ENCODE measurements around the gene AVPI1. TPM values are rescaled to one million over a fixed set of nuclear protein-coding genes. Genes with fewer than 3 reads are reported as not detected.

AVPI1 gene, protein sequence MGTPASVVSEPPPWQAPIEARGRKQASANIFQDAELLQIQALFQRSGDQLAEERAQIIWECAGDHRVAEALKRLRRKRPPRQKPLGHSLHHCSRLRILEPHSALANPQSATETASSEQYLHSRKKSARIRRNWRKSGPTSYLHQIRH
- 7.4 and 8.2 TPM in 2 replicates for total RNA-seq (2014; rRNA removed; shearing (Covaris generic))
- 7.6 and 8.9 TPM in 2 replicates for polyA plus RNA-seq (2016; fragmentation: Nextera tagmentation; extraction: Ambion mirVana)
- long read RNA-seq, partial matches to known transcripts, result 0 of 25 reads
- long read RNA-seq, other reads (novel, unspliced or antisense), result 25 of 25 reads

DNA sequence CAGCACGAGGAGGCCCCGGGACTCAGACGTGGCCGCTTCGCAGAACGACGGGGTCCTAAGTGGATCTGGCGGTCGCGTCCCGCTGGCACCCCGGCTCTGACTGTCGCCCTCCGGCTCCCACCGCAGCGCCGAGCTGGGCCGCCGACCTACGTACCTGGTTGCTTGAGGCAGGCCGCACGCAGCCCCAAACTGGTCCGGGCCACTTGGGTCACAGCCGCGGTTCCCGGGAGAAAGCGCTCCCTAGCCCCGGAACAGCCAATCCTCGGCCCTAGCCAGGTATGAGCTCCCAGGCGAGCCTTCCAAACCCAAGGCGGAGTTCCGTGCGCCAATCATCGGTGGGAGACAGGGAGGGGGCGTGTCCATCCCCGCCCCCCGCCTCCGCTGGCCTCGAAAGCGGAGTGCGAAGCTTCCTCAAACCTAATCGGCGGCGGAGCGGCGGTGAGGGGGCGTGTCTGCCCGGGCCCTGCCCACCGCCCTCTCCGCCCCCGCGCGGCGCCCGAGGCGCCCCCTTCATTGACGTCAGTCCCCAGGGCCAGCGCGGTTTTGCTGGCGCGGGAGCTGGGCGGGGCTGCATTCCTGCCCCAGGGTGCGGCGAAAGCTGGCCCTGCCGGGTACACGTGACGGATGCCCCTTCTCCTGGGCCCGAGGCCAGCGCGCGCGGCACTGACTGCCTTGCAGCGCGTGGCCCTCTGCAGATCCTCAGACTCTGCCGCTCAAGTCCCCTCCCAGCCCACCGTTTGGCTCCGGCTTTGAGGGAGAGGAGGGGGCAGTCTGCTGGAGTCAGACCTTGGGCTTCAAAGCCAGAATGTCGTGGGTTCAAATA is at the start of gene AVPI1:
AVPI1 (minus strand) TSS at position 280 of the 823 bp plus-strand sequence. CDS start 7,336 bp downstream, outside the sequence.
- H3K4me3 Mint-ChIP-seq, result peak within 1 kb of the TSS; percentile 93
- Histone ChIP-seq H3K79me2 (replicated peaks; ENCODE audit: insufficient read depth) (peaks cover 18% of the 10 kb centered on the region), H3K27ac (ENCODE audit: low read depth) (peak within 1 kb of the TSS; percentile 95), H3K27me3 (ENCODE audit: insufficient read depth) (no peaks in the 10 kb centered on the region), H3K4me3 (peak within 1 kb of the TSS; percentile 82), H3K9me2 (ENCODE audit: insufficient read depth) (no peaks in the 10 kb centered on the region), H2AFZ (peak within 1 kb of the TSS; percentile 98), H3F3A (replicated peaks; ENCODE audit: low read depth) (peaks cover 11% of the 10 kb centered on the region), H4K20me1 (replicated peaks; ENCODE audit: insufficient read depth) (peaks cover 13% of the 10 kb centered on the region), H3K36me3 (ENCODE audit: insufficient read depth) (no peaks in the 10 kb centered on the region), H3K4me1 (ENCODE audit: insufficient read depth) (peaks cover 25% of the 10 kb centered on the region), H3K4me2 (peak within 1 kb of the TSS; percentile 96)
- no peaks in the 10 kb centered on the region for H3K9me3 Mint-ChIP-seq
- ATAC-seq, result peak; percentile 90
- H3K27ac Mint-ChIP-seq, result peak within 1 kb of the TSS; percentile 96
- peaks cover 8% of the 10 kb centered on the region for H3K27me3 Mint-ChIP-seq (ENCODE audit: insufficient read depth, low read depth, poor library complexity)
- no peaks in the 10 kb centered on the region for H3K36me3 Mint-ChIP-seq (ENCODE audit: low read depth)
- peak; percentile 99 for DNase-seq (ENCODE audit: low spot score)
- peaks cover 20% of the 10 kb centered on the region for H3K4me1 Mint-ChIP-seq
- TF ChIP-seq JUNB (IDR thresholded peaks at IDR 0.05; ENCODE audit: unreplicated experiment), result no peak
- TF ChIP-seq, protein P1, sequence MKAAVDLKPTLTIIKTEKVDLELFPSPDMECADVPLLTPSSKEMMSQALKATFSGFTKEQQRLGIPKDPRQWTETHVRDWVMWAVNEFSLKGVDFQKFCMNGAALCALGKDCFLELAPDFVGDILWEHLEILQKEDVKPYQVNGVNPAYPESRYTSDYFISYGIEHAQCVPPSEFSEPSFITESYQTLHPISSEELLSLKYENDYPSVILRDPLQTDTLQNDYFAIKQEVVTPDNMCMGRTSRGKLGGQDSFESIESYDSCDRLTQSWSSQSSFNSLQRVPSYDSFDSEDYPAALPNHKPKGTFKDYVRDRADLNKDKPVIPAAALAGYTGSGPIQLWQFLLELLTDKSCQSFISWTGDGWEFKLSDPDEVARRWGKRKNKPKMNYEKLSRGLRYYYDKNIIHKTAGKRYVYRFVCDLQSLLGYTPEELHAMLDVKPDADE (IDR thresholded peaks at IDR 0.05), result peak; percentile 37; the same call in 1 of the 2 replicates
- peak; percentile 95 for TF ChIP-seq CREB1 (CRISPR knock-in tag; IDR thresholded peaks at IDR 0.05; ENCODE audit: low read depth)
- no peak for TF ChIP-seq EZH2 (IDR thresholded peaks at IDR 0.05; ENCODE audit: low read depth, unreplicated experiment)
- peak; percentile 72 for TF ChIP-seq POLR2AphosphoS5 (IDR thresholded peaks at IDR 0.05; ENCODE audit: low read depth)
- TF ChIP-seq ZNF114 (CRISPR knock-in tag; IDR thresholded peaks at IDR 0.05), result no peak
- no peak for TF ChIP-seq STAT1 (IDR thresholded peaks at IDR 0.05; ENCODE audit: unreplicated experiment)
- TF ChIP-seq, protein P2, sequence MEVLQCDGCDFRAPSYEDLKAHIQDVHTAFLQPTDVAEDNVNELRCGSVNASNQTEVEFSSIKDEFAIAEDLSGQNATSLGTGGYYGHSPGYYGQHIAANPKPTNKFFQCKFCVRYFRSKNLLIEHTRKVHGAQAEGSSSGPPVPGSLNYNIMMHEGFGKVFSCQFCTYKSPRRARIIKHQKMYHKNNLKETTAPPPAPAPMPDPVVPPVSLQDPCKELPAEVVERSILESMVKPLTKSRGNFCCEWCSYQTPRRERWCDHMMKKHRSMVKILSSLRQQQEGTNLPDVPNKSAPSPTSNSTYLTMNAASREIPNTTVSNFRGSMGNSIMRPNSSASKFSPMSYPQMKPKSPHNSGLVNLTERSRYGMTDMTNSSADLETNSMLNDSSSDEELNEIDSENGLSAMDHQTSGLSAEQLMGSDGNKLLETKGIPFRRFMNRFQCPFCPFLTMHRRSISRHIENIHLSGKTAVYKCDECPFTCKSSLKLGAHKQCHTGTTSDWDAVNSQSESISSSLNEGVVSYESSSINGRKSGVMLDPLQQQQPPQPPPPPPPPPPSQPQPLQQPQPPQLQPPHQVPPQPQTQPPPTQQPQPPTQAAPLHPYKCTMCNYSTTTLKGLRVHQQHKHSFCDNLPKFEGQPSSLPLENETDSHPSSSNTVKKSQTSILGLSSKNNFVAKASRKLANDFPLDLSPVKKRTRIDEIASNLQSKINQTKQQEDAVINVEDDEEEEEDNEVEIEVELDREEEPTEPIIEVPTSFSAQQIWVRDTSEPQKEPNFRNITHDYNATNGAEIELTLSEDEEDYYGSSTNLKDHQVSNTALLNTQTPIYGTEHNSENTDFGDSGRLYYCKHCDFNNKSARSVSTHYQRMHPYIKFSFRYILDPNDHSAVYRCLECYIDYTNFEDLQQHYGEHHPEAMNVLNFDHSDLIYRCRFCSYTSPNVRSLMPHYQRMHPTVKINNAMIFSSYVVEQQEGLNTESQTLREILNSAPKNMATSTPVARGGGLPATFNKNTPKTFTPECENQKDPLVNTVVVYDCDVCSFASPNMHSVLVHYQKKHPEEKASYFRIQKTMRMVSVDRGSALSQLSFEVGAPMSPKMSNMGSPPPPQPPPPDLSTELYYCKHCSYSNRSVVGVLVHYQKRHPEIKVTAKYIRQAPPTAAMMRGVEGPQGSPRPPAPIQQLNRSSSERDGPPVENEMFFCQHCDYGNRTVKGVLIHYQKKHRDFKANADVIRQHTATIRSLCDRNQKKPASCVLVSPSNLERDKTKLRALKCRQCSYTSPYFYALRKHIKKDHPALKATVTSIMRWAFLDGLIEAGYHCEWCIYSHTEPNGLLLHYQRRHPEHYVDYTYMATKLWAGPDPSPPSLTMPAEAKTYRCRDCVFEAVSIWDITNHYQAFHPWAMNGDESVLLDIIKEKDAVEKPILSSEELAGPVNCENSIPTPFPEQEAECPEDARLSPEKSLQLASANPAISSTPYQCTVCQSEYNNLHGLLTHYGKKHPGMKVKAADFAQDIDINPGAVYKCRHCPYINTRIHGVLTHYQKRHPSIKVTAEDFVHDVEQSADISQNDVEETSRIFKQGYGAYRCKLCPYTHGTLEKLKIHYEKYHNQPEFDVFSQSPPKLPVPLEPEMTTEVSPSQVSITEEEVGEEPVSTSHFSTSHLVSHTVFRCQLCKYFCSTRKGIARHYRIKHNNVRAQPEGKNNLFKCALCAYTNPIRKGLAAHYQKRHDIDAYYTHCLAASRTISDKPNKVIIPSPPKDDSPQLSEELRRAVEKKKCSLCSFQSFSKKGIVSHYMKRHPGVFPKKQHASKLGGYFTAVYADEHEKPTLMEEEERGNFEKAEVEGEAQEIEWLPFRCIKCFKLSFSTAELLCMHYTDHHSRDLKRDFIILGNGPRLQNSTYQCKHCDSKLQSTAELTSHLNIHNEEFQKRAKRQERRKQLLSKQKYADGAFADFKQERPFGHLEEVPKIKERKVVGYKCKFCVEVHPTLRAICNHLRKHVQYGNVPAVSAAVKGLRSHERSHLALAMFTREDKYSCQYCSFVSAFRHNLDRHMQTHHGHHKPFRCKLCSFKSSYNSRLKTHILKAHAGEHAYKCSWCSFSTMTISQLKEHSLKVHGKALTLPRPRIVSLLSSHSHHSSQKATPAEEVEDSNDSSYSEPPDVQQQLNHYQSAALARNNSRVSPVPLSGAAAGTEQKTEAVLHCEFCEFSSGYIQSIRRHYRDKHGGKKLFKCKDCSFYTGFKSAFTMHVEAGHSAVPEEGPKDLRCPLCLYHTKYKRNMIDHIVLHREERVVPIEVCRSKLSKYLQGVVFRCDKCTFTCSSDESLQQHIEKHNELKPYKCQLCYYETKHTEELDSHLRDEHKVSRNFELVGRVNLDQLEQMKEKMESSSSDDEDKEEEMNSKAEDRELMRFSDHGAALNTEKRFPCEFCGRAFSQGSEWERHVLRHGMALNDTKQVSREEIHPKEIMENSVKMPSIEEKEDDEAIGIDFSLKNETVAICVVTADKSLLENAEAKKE (CRISPR knock-in tag; IDR thresholded peaks at IDR 0.05), result no peak
- TF ChIP-seq, protein P3, sequence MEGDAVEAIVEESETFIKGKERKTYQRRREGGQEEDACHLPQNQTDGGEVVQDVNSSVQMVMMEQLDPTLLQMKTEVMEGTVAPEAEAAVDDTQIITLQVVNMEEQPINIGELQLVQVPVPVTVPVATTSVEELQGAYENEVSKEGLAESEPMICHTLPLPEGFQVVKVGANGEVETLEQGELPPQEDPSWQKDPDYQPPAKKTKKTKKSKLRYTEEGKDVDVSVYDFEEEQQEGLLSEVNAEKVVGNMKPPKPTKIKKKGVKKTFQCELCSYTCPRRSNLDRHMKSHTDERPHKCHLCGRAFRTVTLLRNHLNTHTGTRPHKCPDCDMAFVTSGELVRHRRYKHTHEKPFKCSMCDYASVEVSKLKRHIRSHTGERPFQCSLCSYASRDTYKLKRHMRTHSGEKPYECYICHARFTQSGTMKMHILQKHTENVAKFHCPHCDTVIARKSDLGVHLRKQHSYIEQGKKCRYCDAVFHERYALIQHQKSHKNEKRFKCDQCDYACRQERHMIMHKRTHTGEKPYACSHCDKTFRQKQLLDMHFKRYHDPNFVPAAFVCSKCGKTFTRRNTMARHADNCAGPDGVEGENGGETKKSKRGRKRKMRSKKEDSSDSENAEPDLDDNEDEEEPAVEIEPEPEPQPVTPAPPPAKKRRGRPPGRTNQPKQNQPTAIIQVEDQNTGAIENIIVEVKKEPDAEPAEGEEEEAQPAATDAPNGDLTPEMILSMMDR (conservative IDR thresholded peaks at IDR 0.05; ENCODE audit: low read depth in 2 of 2), result no peak
- TF ChIP-seq NANOG (IDR thresholded peaks at IDR 0.05; ENCODE audit: borderline replicate concordance), result no peak
- no peak for TF ChIP-seq EZH2phosphoT487 (IDR thresholded peaks at IDR 0.05; ENCODE audit: unreplicated experiment)
- TF ChIP-seq ZNF331 (CRISPR knock-in tag; IDR thresholded peaks at IDR 0.05; ENCODE audit: low read depth), result no peak

Data from GM23338 (cell line).